ENCODE results near the gene ERP27.

- TF ChIP-seq CTCF (IDR thresholded peaks at IDR 0.05 in 4 of 5, conservative IDR thresholded peaks at IDR 0.05 in 1 of 5) (no peak), POLR2A (IDR thresholded peaks at IDR 0.05) (no peak)
These were observed 35.9 kb downstream of the ERP27 start for GRCh38 chr12:14902465-14902864.

Measured in gastrocnemius medialis (tissue), 4 donors.